Thyroid gland (tissue), 4 donors: ENCODE results near the gene DRC1.

Source experiments
- CTCF ChIP-seq, 6 experiments: fragments of 200-600 bp in 3 of 6; fragments of 450-650 bp in 3 of 6; sonication (generic) in 3 of 6; IDR thresholded peaks; one replicate each; pipeline ENCODE4 v1.5.1; 2016 to 2019; ENCODE audit warnings: antibody characterized with exemption in 6 of 6, mild to moderate bottlenecking in 2 of 6, inconsistent platforms in 1 of 6, moderate library complexity in 1 of 6
- POLR2A ChIP-seq, 2 donors: fragments of 450-650 bp; IDR thresholded peaks; one replicate each; pipeline ENCODE4 v1.6.1; 2017; ENCODE audit warnings: antibody characterized with exemption in 2 of 2, mild to moderate bottlenecking in 2 of 2, moderate library complexity in 1 of 2

GRCh38 chr2:26450031-26450635 is 48.4 kb downstream of the DRC1 start:
- no peak for TF ChIP-seq CTCF (IDR thresholded peaks at IDR 0.05)
- TF ChIP-seq POLR2A (IDR thresholded peaks at IDR 0.05): no peak
